Upper lobe of right lung (tissue), 1 donor: ENCODE results near the gene CDH13. TPM values are rescaled to one million over a fixed set of nuclear protein-coding genes. Genes with fewer than 3 reads are reported as not detected.

Experiments used
- ATAC-seq: fragments of 200-7000 bp; cut with Tn5 transposase; one replicate; pipeline ENCODE4 v1.9.1; 2020; ENCODE audit warnings: mild to moderate bottlenecking, moderate library complexity
- DNase-seq: peaks from one replicate; pipeline ENCODE4 v3.0.0-alpha.2; 2020
- H3K27ac ChIP-seq: fragments of 200-600 bp; one replicate; pipeline ENCODE4 v1.8.0; 2022
- H3K27me3 ChIP-seq: fragments of 200-600 bp; one replicate; pipeline ENCODE4 v1.8.0; 2022; ENCODE audit warnings: mild to moderate bottlenecking
- H3K36me3 ChIP-seq: fragments of 200-600 bp; one replicate; pipeline ENCODE4 v1.8.0; 2022
- H3K4me1 ChIP-seq: fragments of 200-600 bp; one replicate; pipeline ENCODE4 v1.8.0; 2022
- H3K4me3 ChIP-seq: fragments of 200-600 bp; one replicate; pipeline ENCODE4 v1.8.0; 2022; ENCODE audit warnings: mild to moderate bottlenecking
- H3K9me3 ChIP-seq: fragments of 200-600 bp; one replicate; pipeline ENCODE4 v1.8.0; 2022
- CTCF ChIP-seq: fragments of 200-600 bp; IDR thresholded peaks from one replicate; pipeline ENCODE4 v1.8.0; 2022; ENCODE audit warnings: antibody characterized with exemption
- intact Hi-C: fragments of 100-400 bp; cut with DNase I; formaldehyde crosslinking; loops from one replicate; pipeline ENCODE4 v1.11.0; 2022
- total RNA-seq: library from RNA; stranded (reverse); fragmentation: NEBNext Ultra II Directional; extraction: Animal tissue kit (Norgen Biotek cat#: 25700); gene quantifications from one replicate; pipeline ENCODE4 v1.2.1, GENCODE V29; 2021
- donor health status: DM: no; HTN: yes; CAD: no; lungs with severe emphysema.

The CDH13 gene
- total RNA-seq, 1 donor from 2014 or later, result 27.2 TPM

- Histone ChIP-seq H3K4me3 (no peak overlapping the region), H3K36me3 (no peaks in the 10 kb centered on the region), H3K4me1 (no peaks in the 10 kb centered on the region), H3K27me3 (no peaks in the 10 kb centered on the region), H3K9me3 (no peaks in the 10 kb centered on the region), H3K27ac (no peak overlapping the region)
- DNase-seq, result no peak
- TF ChIP-seq CTCF, result peak; percentile 56
- intact Hi-C loops, result no loop called here
- peak; percentile 69 for ATAC-seq
Measured at GRCh38 chr16:83356266-83356665, 729.5 kb downstream of the CDH13 start.

DNA sequence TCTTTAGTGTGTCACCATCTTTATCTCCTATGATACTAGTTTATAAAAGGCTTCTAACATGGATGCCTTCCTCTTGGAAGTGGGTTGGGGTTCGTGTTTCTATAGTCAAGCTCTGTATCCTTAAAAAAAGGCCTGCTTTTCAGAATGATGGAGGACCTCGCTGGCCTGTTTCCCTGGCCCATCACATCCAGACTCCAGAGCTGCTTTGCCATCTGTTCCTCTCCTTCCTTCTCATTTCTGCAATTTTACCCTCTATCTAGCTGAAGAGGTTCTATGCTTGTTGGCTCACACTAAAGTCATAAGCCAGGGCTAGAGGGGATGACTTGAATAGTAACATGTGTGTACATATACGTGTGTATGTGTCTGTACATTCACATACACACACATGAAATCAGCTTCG is 730.2 kb downstream of the CDH13 start:
- ATAC-seq, result no peak
- intact Hi-C loops, result no loop called here

GRCh38 chr16:83363521-83363920 is 736.8 kb downstream of the CDH13 start:
- Histone ChIP-seq H3K36me3 (no peaks in the 10 kb centered on the region), H3K4me3 (no peak overlapping the region), H3K27me3 (no peaks in the 10 kb centered on the region), H3K9me3 (no peaks in the 10 kb centered on the region), H3K4me1 (no peaks in the 10 kb centered on the region), H3K27ac (no peak overlapping the region)
- ATAC-seq (no peak), DNase-seq (no peak)
- intact Hi-C loops, result no loop called here
- TF ChIP-seq CTCF, result no peak

More for the DNA sequence above, 730.2 kb downstream of the CDH13 start:
- no peak for DNase-seq
- no peak for TF ChIP-seq CTCF
- H3K27ac ChIP-seq, result no peak overlapping the region
- no peaks in the 10 kb centered on the region for H3K4me1 ChIP-seq
- H3K9me3 ChIP-seq, result no peaks in the 10 kb centered on the region
- no peaks in the 10 kb centered on the region for H3K36me3 ChIP-seq
- no peaks in the 10 kb centered on the region for H3K27me3 ChIP-seq
- no peak overlapping the region for H3K4me3 ChIP-seq

GRCh38 chr16:83365166-83365565 is 738.4 kb downstream of the CDH13 start:
- H3K9me3 ChIP-seq, result no peaks in the 10 kb centered on the region
- H3K27me3 ChIP-seq, result no peaks in the 10 kb centered on the region
- no peak overlapping the region for H3K4me3 ChIP-seq
- H3K27ac ChIP-seq, result no peak overlapping the region
- intact Hi-C loops, result no loop called here
- no peaks in the 10 kb centered on the region for H3K4me1 ChIP-seq
- DNase-seq (no peak), ATAC-seq (no peak)
- H3K36me3 ChIP-seq, result no peaks in the 10 kb centered on the region
- no peak for TF ChIP-seq CTCF

DNA sequence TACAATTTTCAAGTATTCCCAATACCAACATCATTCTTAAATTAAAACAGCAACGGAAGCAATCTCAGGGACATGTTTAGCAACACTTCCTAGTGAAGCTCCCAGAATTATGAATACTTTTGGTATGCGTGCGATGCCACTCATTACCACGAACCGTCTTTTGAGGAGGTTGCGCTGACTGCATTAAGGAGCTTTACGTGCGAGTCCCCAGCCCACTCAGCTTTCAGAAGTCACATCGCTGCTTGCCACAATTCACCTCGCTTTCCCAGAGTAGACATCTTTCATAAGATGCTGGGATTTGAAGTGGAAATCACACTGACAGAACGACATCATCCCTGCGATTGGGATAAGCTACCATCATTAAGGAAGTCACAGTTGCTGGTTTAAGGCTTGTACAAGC is 739.5 kb downstream of the CDH13 start:
- H3K27me3 ChIP-seq, result no peaks in the 10 kb centered on the region
- no peak for DNase-seq
- no peak for TF ChIP-seq CTCF
- no peak overlapping the region for H3K4me3 ChIP-seq
- intact Hi-C loops, result no loop called here
- no peak overlapping the region for H3K27ac ChIP-seq
- H3K4me1 ChIP-seq, result no peaks in the 10 kb centered on the region
- H3K9me3 ChIP-seq, result no peaks in the 10 kb centered on the region
- ATAC-seq, result no peak
- H3K36me3 ChIP-seq, result no peaks in the 10 kb centered on the region

- no peaks in the 10 kb centered on the region for H3K36me3 ChIP-seq
- H3K9me3 ChIP-seq, result no peaks in the 10 kb centered on the region
- TF ChIP-seq CTCF, result no peak
- no peaks in the 10 kb centered on the region for H3K4me1 ChIP-seq
- DNase-seq (no peak), ATAC-seq (no peak)
- intact Hi-C loops, result no loop called here
- no peak overlapping the region for H3K4me3 ChIP-seq
- H3K27ac ChIP-seq, result no peak overlapping the region
- no peaks in the 10 kb centered on the region for H3K27me3 ChIP-seq
Measured at GRCh38 chr16:83374979-83375378, 748.2 kb downstream of the CDH13 start.
